Activated CD8-positive, alpha-beta memory T cell treated with anti-CD3 and anti-CD28 coated beads for 1 hour (primary cell): ENCODE results near the gene BMP10.
A peak's percentile ranks its signal among the peaks of the same experiment; 100 is the strongest.

Experiments used
- DNase-seq, 2 donors: peaks; one replicate each; pipeline ENCODE4 v3.0.0-alpha.2; 2020; ENCODE audit warnings: low read depth in 1 of 2; ENCODE audit errors: extremely low read depth in 1 of 2

BMP10 gene

DNA sequence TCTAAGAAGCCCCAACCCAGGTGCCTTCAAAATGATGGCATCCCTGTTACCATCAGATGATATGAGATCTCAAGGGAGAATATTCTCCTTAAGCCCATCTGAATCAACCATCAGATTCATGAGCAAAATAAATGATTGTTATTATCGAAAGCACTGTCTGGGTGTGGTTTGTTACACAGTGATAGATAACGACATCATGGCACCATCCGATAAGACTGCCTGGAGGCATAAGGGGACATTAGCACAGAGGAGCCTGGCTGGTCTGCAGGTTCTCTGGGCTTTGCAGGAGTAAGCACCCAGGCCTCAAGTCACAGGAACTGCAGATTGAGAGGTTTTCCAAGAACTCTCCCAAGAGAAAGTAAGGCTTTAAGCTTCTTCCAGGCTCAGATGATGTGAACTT lies 15.6 kb downstream of the BMP10 start:
- no peak for DNase-seq

DNA sequence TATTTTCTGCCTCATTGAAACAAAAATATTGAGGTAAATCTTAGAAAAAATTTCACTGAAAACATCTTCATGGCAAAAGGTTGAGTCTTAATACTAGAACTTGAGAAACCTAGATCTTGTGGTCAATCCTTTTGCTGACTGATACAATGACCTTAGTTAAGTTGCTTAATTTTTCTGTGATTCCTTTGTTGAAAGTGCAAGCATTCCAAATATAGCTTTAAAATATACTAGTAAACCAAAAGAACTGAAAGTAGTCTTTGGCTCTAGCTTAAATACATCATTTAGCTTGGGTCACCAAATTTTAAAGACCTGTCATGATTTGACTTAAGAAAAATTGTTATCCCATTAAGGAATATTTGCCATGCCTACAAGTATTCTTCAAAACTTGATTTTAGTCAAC lies 16.7 kb downstream of the BMP10 start:
- DNase-seq, result no peak

DNA sequence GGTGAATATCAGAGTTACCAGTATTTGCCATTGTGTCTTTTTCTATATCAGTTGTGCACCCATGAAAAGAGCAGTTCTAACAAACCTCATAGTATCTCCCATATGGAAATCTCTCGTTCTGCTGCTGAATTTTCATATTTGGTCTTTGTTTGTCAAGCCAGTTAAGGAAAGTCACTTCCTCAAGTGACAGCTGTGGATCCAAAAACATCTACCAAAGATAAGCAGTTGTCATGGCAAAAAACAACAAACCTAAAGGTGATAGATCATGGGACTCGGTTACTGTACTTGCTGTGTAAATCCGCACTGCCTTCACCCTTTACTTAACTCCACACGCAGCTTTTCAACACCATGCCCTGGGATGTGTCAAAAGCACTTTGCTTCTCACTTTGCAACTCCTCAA lies 17.3 kb downstream of the BMP10 start:
- DNase-seq, result no peak

- DNase-seq, result no peak
Observed at GRCh38 chr2:68853035-68853434, 18.2 kb downstream of the BMP10 start.

DNA sequence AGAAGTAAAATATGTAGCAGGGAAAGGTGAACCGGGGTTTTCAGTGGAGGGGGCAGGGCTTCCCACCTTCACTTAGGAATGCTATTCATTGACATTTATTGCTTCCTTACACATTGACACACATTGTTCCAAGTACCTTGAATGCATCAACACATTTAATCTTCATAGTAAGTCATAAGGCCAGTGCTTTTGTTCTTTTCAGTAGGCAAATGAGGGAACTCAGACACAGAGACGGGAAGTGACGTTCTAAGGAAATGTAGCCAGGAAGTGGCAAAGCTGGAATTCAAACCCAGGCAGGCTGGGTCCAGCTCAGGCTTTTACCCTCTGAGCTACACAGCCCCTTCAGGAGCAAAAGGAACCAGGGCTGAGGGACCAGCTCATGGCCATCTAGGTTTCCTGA lies 20.7 kb downstream of the BMP10 start:
- no peak for DNase-seq

DNA sequence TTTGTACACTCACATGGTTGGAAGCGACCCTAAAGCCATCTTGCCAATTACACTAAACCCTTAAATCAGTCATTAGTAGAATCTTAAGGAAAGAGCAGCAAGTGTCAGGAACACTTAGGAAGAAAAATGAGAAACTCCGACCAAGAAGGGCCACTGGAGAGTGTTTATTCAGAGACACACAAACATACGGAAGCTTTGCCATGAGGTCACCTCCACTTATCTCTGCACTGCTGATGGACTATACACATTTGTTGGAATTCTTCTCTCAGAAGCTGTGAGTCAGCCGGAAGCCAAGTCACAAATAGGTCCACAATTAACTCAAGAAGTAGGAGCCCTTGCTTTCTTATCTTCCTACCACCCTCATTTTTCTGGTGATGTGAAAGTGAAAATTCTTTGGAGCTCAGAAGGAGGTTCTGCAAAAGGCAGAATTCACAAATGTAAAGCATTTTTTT lies 21.6 kb downstream of the BMP10 start:
- no peak for DNase-seq

DNA sequence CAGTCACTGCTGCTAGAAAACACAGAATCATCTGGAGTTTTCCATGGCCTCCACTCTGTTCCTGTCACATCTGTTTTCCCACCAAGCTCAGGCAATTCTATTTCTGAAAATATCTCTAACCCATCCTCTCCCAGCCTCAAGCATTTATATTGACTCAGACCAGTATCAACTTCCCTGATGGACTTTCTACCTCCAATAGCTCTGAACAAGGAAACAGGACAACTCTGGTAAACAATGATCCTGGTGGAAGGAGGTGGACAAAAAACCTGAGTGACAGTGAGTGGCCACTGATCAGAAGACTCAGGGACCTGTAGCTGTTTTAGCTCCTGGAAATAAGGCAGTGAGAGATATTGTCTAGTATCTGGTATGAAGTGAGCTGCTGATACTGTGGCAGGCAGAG lies 23.4 kb downstream of the BMP10 start:
- no peak for DNase-seq

GRCh38 chr2:68846091-68846490 lies 25.1 kb downstream of the BMP10 start:
- DNase-seq, result no peak

- DNase-seq, result no peak
Observed at GRCh38 chr2:68845043-68845442, 26.2 kb downstream of the BMP10 start.

- no peak for DNase-seq
Observed at GRCh38 chr2:68839260-68839833, 31.9 kb downstream of the BMP10 start.

GRCh38 chr2:68838641-68839040 lies 32.6 kb downstream of the BMP10 start:
- DNase-seq, result no peak

- DNase-seq, result no peak
Observed at GRCh38 chr2:68837861-68838341, 33.3 kb downstream of the BMP10 start.

DNA sequence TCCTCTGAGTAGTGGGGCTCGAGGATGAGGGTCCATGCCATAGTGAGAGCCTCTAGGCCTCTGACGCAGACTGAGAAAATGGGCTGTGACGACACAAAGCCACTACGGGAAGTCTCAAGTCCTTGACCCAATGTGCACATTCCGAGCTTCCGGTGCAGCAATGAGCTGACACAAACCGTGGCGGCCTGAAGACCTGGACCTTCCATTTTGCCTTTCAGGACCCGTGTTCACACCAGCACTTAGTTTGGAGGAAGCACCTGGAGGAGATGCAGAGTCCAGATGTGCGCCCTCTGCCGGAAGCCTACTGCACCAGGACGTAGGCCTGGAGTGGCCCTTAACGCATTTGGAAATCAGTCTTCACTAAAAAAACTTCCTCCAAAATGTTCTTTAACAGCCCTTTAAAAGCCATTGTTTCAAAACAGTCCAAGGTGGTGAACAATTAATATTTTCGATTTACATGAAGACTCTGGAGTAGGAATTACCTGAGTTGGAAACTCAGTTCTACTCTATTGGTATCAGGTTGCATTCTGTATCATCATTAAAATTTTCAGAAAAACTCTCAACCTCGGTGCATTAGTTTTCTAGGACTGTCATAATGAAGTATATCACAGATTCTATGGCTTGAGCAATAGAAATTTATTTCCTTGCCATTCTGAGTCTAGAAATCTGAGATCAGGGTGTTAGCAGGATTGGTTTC lies 33.9 kb downstream of the BMP10 start:
- peak; percentile 45 to 54 for DNase-seq

DNA sequence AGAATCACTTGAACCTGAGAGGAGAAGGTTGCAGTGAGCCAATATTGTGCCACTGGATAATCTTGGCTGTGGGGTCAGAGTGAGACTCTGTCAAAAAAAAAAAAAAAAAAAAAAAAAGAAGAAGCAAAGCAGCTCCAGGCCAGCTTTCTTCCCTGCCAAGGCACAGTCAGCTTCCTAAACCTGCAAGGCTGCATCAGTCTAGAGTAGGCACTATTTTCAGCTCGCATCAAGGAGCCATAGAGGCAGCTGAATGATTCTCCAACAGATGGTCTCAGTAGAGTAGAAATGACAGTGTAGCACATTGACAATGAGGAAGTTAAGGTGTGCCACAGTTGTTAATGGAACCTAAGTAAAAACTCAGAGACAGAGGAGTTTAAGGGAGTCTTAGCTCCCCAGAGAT lies 35.6 kb downstream of the BMP10 start:
- DNase-seq, result no peak

DNA sequence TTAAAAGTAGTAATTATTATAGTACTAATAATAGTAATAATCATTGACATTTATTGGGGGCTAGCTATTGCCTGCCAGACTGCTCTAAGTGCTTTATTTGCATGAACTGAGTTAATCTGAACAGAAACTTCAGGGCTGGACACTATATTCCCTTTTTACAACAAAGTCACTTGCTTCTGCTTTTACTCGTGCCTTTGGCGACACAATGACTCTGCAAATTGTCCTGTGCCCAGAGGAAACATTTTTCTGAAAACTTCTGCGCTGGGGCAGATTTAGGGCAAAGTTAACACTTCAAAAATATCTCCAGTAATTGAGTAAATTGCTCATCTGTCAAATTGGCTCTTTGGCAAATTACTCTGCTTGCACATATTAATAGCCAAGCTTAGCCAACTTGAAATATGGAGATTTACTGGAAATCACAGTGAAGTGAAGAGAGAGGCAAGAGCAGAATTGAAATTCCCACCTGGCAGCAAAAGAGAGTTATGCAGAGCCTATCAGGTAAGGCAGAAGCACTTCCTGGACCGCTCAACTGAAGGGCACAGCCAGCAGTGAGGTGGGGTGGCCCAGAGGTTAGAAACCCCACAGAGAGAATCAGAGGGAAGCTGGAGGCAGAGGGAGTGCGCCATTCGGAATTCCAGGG lies 36.3 kb downstream of the BMP10 start:
- DNase-seq, result no peak

DNA sequence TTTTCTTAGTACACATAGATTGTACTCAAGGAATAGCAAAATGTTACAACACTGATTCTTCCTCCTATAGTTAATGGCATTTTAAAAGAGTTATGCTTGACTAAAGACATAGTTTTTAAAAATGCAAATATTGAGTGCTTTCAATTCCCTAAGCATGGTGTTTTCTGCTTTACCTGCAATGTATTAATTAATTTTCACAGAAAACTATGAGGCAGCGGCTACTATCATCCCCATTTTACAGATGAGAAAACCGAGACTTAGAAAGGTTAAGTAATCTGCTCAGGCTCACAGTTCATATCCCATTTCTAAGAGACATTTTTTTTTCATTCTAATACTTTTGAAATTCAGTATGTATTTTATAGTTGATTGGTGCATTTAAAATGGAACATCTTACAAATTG lies 38.0 kb downstream of the BMP10 start:
- DNase-seq, result no peak

- peak in 1 of 2 donors; percentile 13 for DNase-seq
Observed at GRCh38 chr2:68832233-68832869, 38.8 kb downstream of the BMP10 start.

GRCh38 chr2:68831686-68832232 lies 39.4 kb downstream of the BMP10 start:
- DNase-seq, result no peak

GRCh38 chr2:68829749-68830148 lies 41.4 kb downstream of the BMP10 start:
- no peak for DNase-seq

DNA sequence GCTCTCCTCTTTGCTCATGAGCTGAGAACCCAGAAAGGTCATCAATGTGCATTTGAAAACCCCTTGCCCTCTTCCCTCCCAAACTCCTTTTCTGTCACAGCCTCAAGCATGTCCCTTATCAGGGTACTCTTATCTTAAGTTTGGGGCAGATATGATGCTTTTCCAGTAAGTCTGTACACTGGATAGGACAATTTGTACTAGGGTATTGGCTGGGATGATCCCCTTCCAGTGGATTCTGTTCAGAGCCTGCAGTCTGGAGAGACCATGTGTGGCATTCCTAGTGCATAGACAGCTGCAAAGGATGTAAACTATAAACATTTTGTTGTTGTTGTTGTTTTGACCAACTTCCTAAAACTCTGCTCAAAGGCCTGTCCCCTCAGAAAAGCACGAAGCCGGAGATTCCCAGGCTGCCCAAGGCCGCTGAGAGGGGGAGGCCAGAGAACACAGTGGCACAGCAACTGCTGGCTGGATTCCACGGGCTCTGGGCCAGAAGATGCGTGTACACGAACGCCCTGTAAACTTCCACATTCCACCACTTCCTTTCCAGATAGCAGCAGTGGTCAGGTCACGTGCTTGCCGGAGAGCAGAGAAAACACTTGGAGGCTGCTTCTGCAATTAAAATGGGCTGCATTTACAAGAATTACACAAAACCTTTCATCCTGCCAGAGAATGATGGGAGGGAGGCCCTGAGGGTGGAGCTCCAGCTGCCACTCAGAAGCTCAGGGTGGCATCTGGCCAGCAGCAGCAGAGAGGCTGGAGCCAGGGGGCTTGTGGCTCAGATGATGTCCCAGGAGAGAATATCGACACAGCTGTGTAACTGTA lies 42.1 kb downstream of the BMP10 start:
- peak in 1 of 2 donors; percentile 50 for DNase-seq

GRCh38 chr2:68827666-68828065 lies 43.5 kb downstream of the BMP10 start:
- no peak for DNase-seq
